AML-193 (cell line): Measurements from ENCODE around the gene HTD2.
A peak's percentile ranks its signal among the peaks of the same experiment; 100 is the strongest.

ENCODE experiments used
- DNase-seq, 2 experiments: peaks; one replicate each; lab custom pipeline; 2025; lab: John Stamatoyannopoulos, UW

The HTD2 gene

GRCh38 chr3:58292866-58293265 is 13.5 kb upstream of the HTD2 start:
- DNase-seq: no peak

- no peak for DNase-seq
Measured at GRCh38 chr3:58293516-58293915, 12.8 kb upstream of the HTD2 start.

- no peak for DNase-seq
Measured at GRCh38 chr3:58296269-58296668, 10.1 kb upstream of the HTD2 start.

GRCh38 chr3:58296843-58297242 is 9.5 kb upstream of the HTD2 start:
- DNase-seq: no peak

- no peak for DNase-seq
Measured at GRCh38 chr3:58298190-58298589, 8.1 kb upstream of the HTD2 start.

- no peak for DNase-seq
Measured at GRCh38 chr3:58299075-58299474, 7.2 kb upstream of the HTD2 start.

GRCh38 chr3:58299839-58300516 is 6.3 kb upstream of the HTD2 start:
- DNase-seq: peak; percentile 61 to 62

GRCh38 chr3:58307639-58308215 is 1.4 kb downstream of the HTD2 start:
- DNase-seq: peak; percentile 60 to 77

- DNase-seq: no peak
Measured at GRCh38 chr3:58308728-58309127, 2.4 kb downstream of the HTD2 start.

- DNase-seq: no peak
Measured at GRCh38 chr3:58317811-58318210, 11.5 kb downstream of the HTD2 start.

- DNase-seq: no peak
Measured at GRCh38 chr3:58321791-58322190, 15.5 kb downstream of the HTD2 start.

- DNase-seq: peak in 1 of 2 experiments; percentile 33
Measured at GRCh38 chr3:58322793-58323192, 16.5 kb downstream of the HTD2 start.

GRCh38 chr3:58323529-58324390 is 17.4 kb downstream of the HTD2 start:
- DNase-seq: no peak

- no peak for DNase-seq
Measured at GRCh38 chr3:58324391-58325390, 18.4 kb downstream of the HTD2 start.

GRCh38 chr3:58325525-58325992 is 19.2 kb downstream of the HTD2 start:
- DNase-seq: no peak

- no peak for DNase-seq
Measured at GRCh38 chr3:58326267-58326900, 20.1 kb downstream of the HTD2 start.

GRCh38 chr3:58329150-58329921 is 23.0 kb downstream of the HTD2 start:
- no peak for DNase-seq

- DNase-seq: no peak
Measured at GRCh38 chr3:58329922-58330413, 23.6 kb downstream of the HTD2 start.

- DNase-seq: no peak
Measured at GRCh38 chr3:58331593-58332152, 25.4 kb downstream of the HTD2 start.
